ENCODE measurements around the gene MEA1.

MEA1 gene

DNA sequence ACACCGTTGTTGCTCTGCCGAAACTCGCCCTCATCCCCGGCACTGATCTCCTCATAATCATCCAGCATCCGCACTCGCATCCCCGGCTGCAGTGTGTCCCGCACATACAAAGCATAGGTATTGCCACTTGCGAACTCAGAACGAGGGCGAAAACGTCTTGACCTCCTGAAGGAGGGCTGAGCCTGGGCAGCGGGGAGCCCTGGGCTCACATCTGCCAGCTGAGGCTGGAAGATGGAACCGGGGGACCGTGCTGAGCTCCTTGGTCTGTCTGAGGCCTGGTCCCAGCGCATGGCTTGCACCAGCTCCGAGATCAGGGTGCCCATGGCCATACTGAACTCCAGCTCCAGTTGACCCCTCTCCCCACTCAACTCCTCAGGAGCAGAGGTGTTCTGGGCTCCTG, 37.2 kb upstream of the MEA1 start:
- Histone ChIP-seq H2AFZ (ENCODE audit: low read length) (no peak overlapping the region), H3K79me2 (ENCODE audit: insufficient read depth, low read length) (peaks cover 30% of the 10 kb centered on the region), H4K20me1 (ENCODE audit: insufficient read depth, low read length, poor library complexity, severe bottlenecking) (no peaks in the 10 kb centered on the region), H3K4me1 (ENCODE audit: insufficient read depth, low read length, poor library complexity, severe bottlenecking) (peaks cover 39% of the 10 kb centered on the region), H3K4me2 (ENCODE audit: low read depth, low read length, poor library complexity, severe bottlenecking) (peak overlapping the region; percentile 96), H3F3A (ENCODE audit: low read depth) (no peaks in the 10 kb centered on the region), H3K9me3 (ENCODE audit: insufficient read depth, low read depth, low read length) (no peaks in the 10 kb centered on the region), H3K36me3 (ENCODE audit: insufficient read depth, low read length) (peaks cover 3% of the 10 kb centered on the region; the same call in 1 of the 2 replicates), H3K9me2 (replicated peaks; ENCODE audit: low read depth, low read length) (no peaks in the 10 kb centered on the region), H3K9ac (ENCODE audit: low read depth, low read length, poor library complexity, severe bottlenecking) (peak overlapping the region; percentile 96), H3K27me3 (ENCODE audit: insufficient read depth, low read length, poor library complexity, severe bottlenecking) (no peaks in the 10 kb centered on the region), H3K4me3 (ENCODE audit: low read length, poor library complexity, severe bottlenecking) (peak overlapping the region; percentile 90)
- TF ChIP-seq, protein P1, sequence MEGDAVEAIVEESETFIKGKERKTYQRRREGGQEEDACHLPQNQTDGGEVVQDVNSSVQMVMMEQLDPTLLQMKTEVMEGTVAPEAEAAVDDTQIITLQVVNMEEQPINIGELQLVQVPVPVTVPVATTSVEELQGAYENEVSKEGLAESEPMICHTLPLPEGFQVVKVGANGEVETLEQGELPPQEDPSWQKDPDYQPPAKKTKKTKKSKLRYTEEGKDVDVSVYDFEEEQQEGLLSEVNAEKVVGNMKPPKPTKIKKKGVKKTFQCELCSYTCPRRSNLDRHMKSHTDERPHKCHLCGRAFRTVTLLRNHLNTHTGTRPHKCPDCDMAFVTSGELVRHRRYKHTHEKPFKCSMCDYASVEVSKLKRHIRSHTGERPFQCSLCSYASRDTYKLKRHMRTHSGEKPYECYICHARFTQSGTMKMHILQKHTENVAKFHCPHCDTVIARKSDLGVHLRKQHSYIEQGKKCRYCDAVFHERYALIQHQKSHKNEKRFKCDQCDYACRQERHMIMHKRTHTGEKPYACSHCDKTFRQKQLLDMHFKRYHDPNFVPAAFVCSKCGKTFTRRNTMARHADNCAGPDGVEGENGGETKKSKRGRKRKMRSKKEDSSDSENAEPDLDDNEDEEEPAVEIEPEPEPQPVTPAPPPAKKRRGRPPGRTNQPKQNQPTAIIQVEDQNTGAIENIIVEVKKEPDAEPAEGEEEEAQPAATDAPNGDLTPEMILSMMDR (conservative IDR thresholded peaks at IDR 0.05; ENCODE audit: low read length): no peak
- TF ChIP-seq EZH2phosphoT487 (IDR thresholded peaks at IDR 0.05; ENCODE audit: borderline replicate concordance): no peak

DNA sequence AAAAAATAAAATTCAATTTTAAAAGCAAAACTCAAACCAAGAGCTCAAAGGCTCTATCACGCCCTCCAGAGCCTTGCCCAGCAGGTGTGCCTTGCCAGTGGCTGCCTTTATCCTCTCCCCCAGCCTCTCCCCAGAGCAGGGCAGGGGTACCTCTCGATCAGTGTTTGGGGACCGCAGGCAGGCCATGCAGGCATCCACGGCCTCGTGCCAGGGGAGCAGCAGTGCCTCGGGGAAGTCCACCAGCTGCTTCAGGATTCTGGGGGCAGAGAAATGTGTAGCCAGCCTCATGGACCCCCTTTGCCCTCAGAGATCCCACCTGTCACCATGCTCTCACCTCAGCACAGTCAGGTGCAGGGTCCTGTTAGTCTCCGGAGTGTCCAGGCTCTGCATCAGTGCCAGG, 34.3 kb upstream of the MEA1 start:
- peaks cover 3% of the 10 kb centered on the region; the same call in 1 of the 2 replicates for H3K36me3 ChIP-seq (ENCODE audit: insufficient read depth, low read length)
- H3K9ac ChIP-seq (ENCODE audit: low read depth, low read length, poor library complexity, severe bottlenecking): no peak overlapping the region

DNA sequence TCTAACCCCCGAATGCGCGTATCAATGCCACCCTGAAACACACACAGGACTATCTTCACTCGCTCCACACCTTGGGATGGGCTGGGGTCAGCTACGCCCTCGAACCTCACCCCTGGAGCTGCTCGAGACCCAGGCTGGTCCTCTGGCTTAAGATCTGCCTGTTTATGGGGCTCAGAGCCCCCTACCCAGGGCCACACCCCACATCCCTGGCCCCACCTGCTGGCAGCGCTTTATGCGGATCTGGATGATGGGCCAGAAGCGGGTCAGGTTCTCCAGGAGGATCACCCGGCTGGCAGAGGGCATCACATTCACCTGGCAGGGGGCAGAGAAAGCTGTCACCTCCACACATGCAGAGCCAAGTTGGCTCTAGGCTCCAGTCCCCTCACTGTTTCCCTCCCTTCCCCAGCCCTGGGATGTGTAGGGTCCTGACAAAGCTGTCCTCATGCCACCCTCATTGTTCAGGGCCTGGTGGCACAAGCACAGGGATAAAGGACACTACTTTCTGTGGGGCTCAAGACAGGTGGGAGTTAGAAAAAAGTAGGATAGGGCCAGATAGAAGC, 31.7 kb upstream of the MEA1 start:
- Histone ChIP-seq H3K27me3 (ENCODE audit: insufficient read depth, low read length, poor library complexity, severe bottlenecking) (no peaks in the 10 kb centered on the region), H3K9me2 (replicated peaks; ENCODE audit: low read depth, low read length) (no peaks in the 10 kb centered on the region), H3K9me3 (ENCODE audit: insufficient read depth, low read depth, low read length) (no peaks in the 10 kb centered on the region), H3K4me2 (ENCODE audit: low read depth, low read length, poor library complexity, severe bottlenecking) (no peak overlapping the region), H3K79me2 (ENCODE audit: insufficient read depth, low read length) (no peaks in the 10 kb centered on the region), H4K20me1 (ENCODE audit: insufficient read depth, low read length, poor library complexity, severe bottlenecking) (no peaks in the 10 kb centered on the region), H3F3A (ENCODE audit: low read depth) (no peaks in the 10 kb centered on the region), H2AFZ (ENCODE audit: low read length) (no peak overlapping the region), H3K36me3 (ENCODE audit: insufficient read depth, low read length) (peaks cover 3% of the 10 kb centered on the region; the same call in 1 of the 2 replicates), H3K4me3 (ENCODE audit: low read length, poor library complexity, severe bottlenecking) (no peak overlapping the region), H3K4me1 (ENCODE audit: insufficient read depth, low read length, poor library complexity, severe bottlenecking) (peaks cover 4% of the 10 kb centered on the region), H3K9ac (ENCODE audit: low read depth, low read length, poor library complexity, severe bottlenecking) (no peak overlapping the region)
- TF ChIP-seq, protein P1 (conservative IDR thresholded peaks at IDR 0.05; ENCODE audit: low read length): no peak
- TF ChIP-seq EZH2phosphoT487 (IDR thresholded peaks at IDR 0.05; ENCODE audit: borderline replicate concordance): no peak

More for the DNA sequence above, 34.3 kb upstream of the MEA1 start:
- H3K4me3 ChIP-seq (ENCODE audit: low read length, poor library complexity, severe bottlenecking): no peak overlapping the region
- TF ChIP-seq, protein P1 (conservative IDR thresholded peaks at IDR 0.05; ENCODE audit: low read length): no peak
- TF ChIP-seq EZH2phosphoT487 (IDR thresholded peaks at IDR 0.05; ENCODE audit: borderline replicate concordance): no peak
- H3F3A ChIP-seq (ENCODE audit: low read depth): no peaks in the 10 kb centered on the region
- H3K9me3 ChIP-seq (ENCODE audit: insufficient read depth, low read depth, low read length): no peaks in the 10 kb centered on the region
- H3K4me2 ChIP-seq (ENCODE audit: low read depth, low read length, poor library complexity, severe bottlenecking): no peak overlapping the region
- no peak overlapping the region for H2AFZ ChIP-seq (ENCODE audit: low read length)
- peaks cover 21% of the 10 kb centered on the region for H3K79me2 ChIP-seq (ENCODE audit: insufficient read depth, low read length)
- no peaks in the 10 kb centered on the region for H3K9me2 ChIP-seq (replicated peaks; ENCODE audit: low read depth, low read length)
- H3K4me1 ChIP-seq (ENCODE audit: insufficient read depth, low read length, poor library complexity, severe bottlenecking): peaks cover 30% of the 10 kb centered on the region
- no peaks in the 10 kb centered on the region for H4K20me1 ChIP-seq (ENCODE audit: insufficient read depth, low read length, poor library complexity, severe bottlenecking)
- H3K27me3 ChIP-seq (ENCODE audit: insufficient read depth, low read length, poor library complexity, severe bottlenecking): no peaks in the 10 kb centered on the region
